HepG2 (cell line): Measurements from ENCODE around the gene CAMK1D.

Experiments
- CTCF ChIP-seq: sonication (generic); formaldehyde crosslinking; IDR thresholded peaks from 2 replicates; pipeline ENCODE4 v1.5.0; 2020; ENCODE audit warnings: mild to moderate bottlenecking, missing genetic modification reagents, moderate library complexity
- GABPA ChIP-seq, 2 experiments: IDR thresholded peaks; 2 replicates each; pipeline ENCODE4 v1.6.1; 2011 to 2016; ENCODE audit warnings: low read depth in 2 of 2, low read length in 1 of 2, missing biosample characterization in 1 of 2, missing genetic modification characterization in 1 of 2
- HDAC1 ChIP-seq: sonication (generic); formaldehyde crosslinking; IDR thresholded peaks from 2 replicates; pipeline ENCODE4 v1.5.1; 2020; ENCODE audit warnings: mild to moderate bottlenecking, missing genetic modification reagents
- JUND ChIP-seq: sonication (generic); formaldehyde crosslinking; IDR thresholded peaks from 2 replicates; pipeline ENCODE4 v1.8.0; 2022; ENCODE audit warnings: mild to moderate bottlenecking, missing genetic modification reagents
- POLR2A ChIP-seq, 2 experiments: IDR thresholded peaks; 2 replicates each; pipeline ENCODE4 v1.6.1; 2011; ENCODE audit warnings: low read depth in 2 of 2, low read length in 2 of 2, mild to moderate bottlenecking in 1 of 2, moderate library complexity in 1 of 2; ENCODE audit not compliant: insufficient read depth in 1 of 2
- POLR2AphosphoS5 ChIP-seq: IDR thresholded peaks from 2 replicates; pipeline ENCODE4 v1.6.1; 2012; ENCODE audit warnings: low read depth, low read length
- RAD21 ChIP-seq: fragments of 450-650 bp; formaldehyde crosslinking; IDR thresholded peaks from 2 replicates; pipeline ENCODE4 v1.5.0; 2020; ENCODE audit warnings: mild to moderate bottlenecking
- ZNF318 ChIP-seq: sonication (generic); formaldehyde crosslinking; IDR thresholded peaks from 2 replicates; pipeline ENCODE4 v1.4.0; 2020; ENCODE audit warnings: mild to moderate bottlenecking, missing genetic modification reagents
- ZNF609 ChIP-seq: sonication (generic); formaldehyde crosslinking; IDR thresholded peaks from 2 replicates; pipeline ENCODE4 v1.4.0; 2020; ENCODE audit warnings: mild to moderate bottlenecking, missing genetic modification reagents, borderline replicate concordance

- TF ChIP-seq HDAC1 (CRISPR knock-in tag) (no peak), GABPA (IDR thresholded peaks at IDR 0.05; ENCODE audit: low read depth, low read length) (no peak), GABPA (CRISPR knock-in tag; IDR thresholded peaks at IDR 0.05; ENCODE audit: low read depth) (no peak), CTCF (CRISPR knock-in tag) (no peak), JUND (CRISPR knock-in tag) (no peak), ZNF609 (CRISPR knock-in tag) (no peak), POLR2AphosphoS5 (no peak), POLR2A (IDR thresholded peaks at IDR 0.05; ENCODE audit: insufficient read depth in 1 of 2, low read depth in 2 of 2, low read length in 2 of 2) (no peak), ZNF318 (no peak), RAD21 (CRISPR knock-in tag) (no peak)
Observed at GRCh38 chr10:12579954-12580858, 230.9 kb downstream of the CAMK1D start.
